ENCODE results near the gene SV2B.

DNA sequence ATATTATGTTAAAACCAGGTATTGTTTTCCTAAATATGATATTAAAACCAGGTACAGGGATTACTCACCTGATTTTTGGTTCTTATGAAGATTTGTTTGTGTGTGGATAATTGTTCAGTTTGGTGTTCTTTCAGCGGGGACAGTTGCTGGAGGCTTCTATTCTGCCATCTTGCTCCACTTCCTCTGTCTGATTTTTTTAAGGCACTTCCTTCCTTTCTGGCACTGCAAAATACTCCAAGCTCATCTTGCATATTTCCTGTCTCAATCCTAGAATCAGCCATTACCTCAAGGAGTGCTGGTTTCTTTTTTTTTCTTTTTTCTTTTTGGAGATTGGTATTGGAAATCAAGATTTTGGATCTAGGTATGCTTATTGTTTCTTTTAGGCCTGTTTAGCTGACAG is 229.9 kb downstream of the SV2B start:
- no peak for TF ChIP-seq SIN3A (IDR thresholded peaks at IDR 0.05; ENCODE audit: borderline replicate concordance, insufficient read depth, low read length)
- no peak for TF ChIP-seq TAF1 (IDR thresholded peaks at IDR 0.05; ENCODE audit: borderline replicate concordance, insufficient read depth, low read length)
- TF ChIP-seq POLR2AphosphoS5 (IDR thresholded peaks at IDR 0.05; ENCODE audit: low read depth, low read length) = no peak
- TF ChIP-seq, protein P1, sequence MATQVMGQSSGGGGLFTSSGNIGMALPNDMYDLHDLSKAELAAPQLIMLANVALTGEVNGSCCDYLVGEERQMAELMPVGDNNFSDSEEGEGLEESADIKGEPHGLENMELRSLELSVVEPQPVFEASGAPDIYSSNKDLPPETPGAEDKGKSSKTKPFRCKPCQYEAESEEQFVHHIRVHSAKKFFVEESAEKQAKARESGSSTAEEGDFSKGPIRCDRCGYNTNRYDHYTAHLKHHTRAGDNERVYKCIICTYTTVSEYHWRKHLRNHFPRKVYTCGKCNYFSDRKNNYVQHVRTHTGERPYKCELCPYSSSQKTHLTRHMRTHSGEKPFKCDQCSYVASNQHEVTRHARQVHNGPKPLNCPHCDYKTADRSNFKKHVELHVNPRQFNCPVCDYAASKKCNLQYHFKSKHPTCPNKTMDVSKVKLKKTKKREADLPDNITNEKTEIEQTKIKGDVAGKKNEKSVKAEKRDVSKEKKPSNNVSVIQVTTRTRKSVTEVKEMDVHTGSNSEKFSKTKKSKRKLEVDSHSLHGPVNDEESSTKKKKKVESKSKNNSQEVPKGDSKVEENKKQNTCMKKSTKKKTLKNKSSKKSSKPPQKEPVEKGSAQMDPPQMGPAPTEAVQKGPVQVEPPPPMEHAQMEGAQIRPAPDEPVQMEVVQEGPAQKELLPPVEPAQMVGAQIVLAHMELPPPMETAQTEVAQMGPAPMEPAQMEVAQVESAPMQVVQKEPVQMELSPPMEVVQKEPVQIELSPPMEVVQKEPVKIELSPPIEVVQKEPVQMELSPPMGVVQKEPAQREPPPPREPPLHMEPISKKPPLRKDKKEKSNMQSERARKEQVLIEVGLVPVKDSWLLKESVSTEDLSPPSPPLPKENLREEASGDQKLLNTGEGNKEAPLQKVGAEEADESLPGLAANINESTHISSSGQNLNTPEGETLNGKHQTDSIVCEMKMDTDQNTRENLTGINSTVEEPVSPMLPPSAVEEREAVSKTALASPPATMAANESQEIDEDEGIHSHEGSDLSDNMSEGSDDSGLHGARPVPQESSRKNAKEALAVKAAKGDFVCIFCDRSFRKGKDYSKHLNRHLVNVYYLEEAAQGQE (IDR thresholded peaks at IDR 0.05; ENCODE audit: insufficient read depth in 1 of 2, low read depth in 2 of 2, low read length in 2 of 2) = no peak

Data from PFSK-1 (cell line).